Nephron (organoid): Measurements from ENCODE around the gene EPHA7.
A peak's percentile ranks its signal among the peaks of the same experiment; 100 is the strongest.

Experiments
- H3K27ac Mint-ChIP-seq, 3 experiments: 2 replicates each; pipeline ENCODE4 v1.8.0; 2020; ENCODE audit warnings: mixed read lengths in 3 of 3, mild to moderate bottlenecking in 2 of 3, moderate library complexity in 1 of 3
- H3K27me3 Mint-ChIP-seq: 2 replicates; pipeline ENCODE4 v1.8.0; 2021; ENCODE audit warnings: low read depth, mild to moderate bottlenecking, moderate library complexity, mixed read lengths
- H3K36me3 Mint-ChIP-seq: 2 replicates; pipeline ENCODE4 v1.8.0; 2020; ENCODE audit warnings: low read depth, mixed read lengths
- H3K4me1 Mint-ChIP-seq: 2 replicates; pipeline ENCODE4 v1.8.0; 2020; ENCODE audit warnings: mixed read lengths
- H3K4me3 Mint-ChIP-seq, 3 experiments: 2 replicates each; pipeline ENCODE4 v1.8.0; 2020; ENCODE audit warnings: mild to moderate bottlenecking in 3 of 3, mixed read lengths in 3 of 3, moderate library complexity in 2 of 3
- H3K9me3 Mint-ChIP-seq: 2 replicates; pipeline ENCODE4 v1.8.0; 2020; ENCODE audit warnings: mixed read lengths
- CTCF ChIP-seq, 3 experiments: fragments of 200-600 bp; sonication (generic); IDR thresholded peaks; one replicate each; pipeline ENCODE4 v1.5.0; 2021; ENCODE audit warnings: antibody characterized with exemption in 3 of 3; ENCODE audit not compliant: unreplicated experiment in 3 of 3

The EPHA7 gene

GRCh38 chr6:93418408-93419303, 703 bp downstream of the EPHA7 start:
- Mint-ChIP-seq H3K4me3 (peak overlapping the region; percentile 87 to 98 (median 95)), H3K27me3 (peaks cover 3% of the 10 kb centered on the region), H3K36me3 (no peaks in the 10 kb centered on the region), H3K4me1 (peaks cover 13% of the 10 kb centered on the region), H3K9me3 (no peaks in the 10 kb centered on the region), H3K27ac (peak overlapping the region; percentile 97 to 99 (median 98))
- peak in 1 of 3 experiments; percentile 34 for TF ChIP-seq CTCF (IDR thresholded peaks at IDR 0.05; ENCODE audit: unreplicated experiment in 3 of 3)

GRCh38 chr6:93418033-93418407, 1.3 kb downstream of the EPHA7 start:
- H3K27me3 Mint-ChIP-seq, result peaks cover 3% of the 10 kb centered on the region
- TF ChIP-seq CTCF (IDR thresholded peaks at IDR 0.05; ENCODE audit: unreplicated experiment in 3 of 3), result no peak

GRCh38 chr6:93417421-93418013, 1.8 kb downstream of the EPHA7 start:
- no peaks in the 10 kb centered on the region for H3K36me3 Mint-ChIP-seq

More at GRCh38 chr6:93418033-93418407, 1.3 kb downstream of the EPHA7 start:
- peak overlapping the region; percentile 48 to 99 (median 91) for H3K27ac Mint-ChIP-seq
- H3K36me3 Mint-ChIP-seq, result no peaks in the 10 kb centered on the region
- peak overlapping the region; percentile 87 to 95 (median 95) for H3K4me3 Mint-ChIP-seq
- no peaks in the 10 kb centered on the region for H3K9me3 Mint-ChIP-seq
- peaks cover 13% of the 10 kb centered on the region for H3K4me1 Mint-ChIP-seq

GRCh38 chr6:93416571-93417420, 2.6 kb downstream of the EPHA7 start:
- Mint-ChIP-seq H3K4me1 (peaks cover 13% of the 10 kb centered on the region), H3K4me3 (peak overlapping the region; percentile 87 to 95 (median 95)), H3K27me3 (peaks cover 3% of the 10 kb centered on the region), H3K27ac (peak overlapping the region; percentile 48 to 99 (median 91)), H3K36me3 (no peaks in the 10 kb centered on the region), H3K9me3 (no peaks in the 10 kb centered on the region)
- no peak for TF ChIP-seq CTCF (IDR thresholded peaks at IDR 0.05; ENCODE audit: unreplicated experiment in 3 of 3)

More at GRCh38 chr6:93417421-93418013, 1.8 kb downstream of the EPHA7 start:
- peak overlapping the region; percentile 87 to 95 (median 95) for H3K4me3 Mint-ChIP-seq
- H3K4me1 Mint-ChIP-seq, result peaks cover 13% of the 10 kb centered on the region
- H3K27me3 Mint-ChIP-seq, result peaks cover 3% of the 10 kb centered on the region
- H3K9me3 Mint-ChIP-seq, result no peaks in the 10 kb centered on the region
- H3K27ac Mint-ChIP-seq, result peak overlapping the region; percentile 48 to 99 (median 91)
- peak; percentile 16 to 21 (median 19) for TF ChIP-seq CTCF (IDR thresholded peaks at IDR 0.05; ENCODE audit: unreplicated experiment in 3 of 3)

- TF ChIP-seq CTCF (IDR thresholded peaks at IDR 0.05; ENCODE audit: unreplicated experiment in 3 of 3), result no peak
These were observed 6.2 kb downstream of the EPHA7 start for GRCh38 chr6:93413190-93413589.

More at GRCh38 chr6:93413190-93413589, 6.2 kb downstream of the EPHA7 start:
- no peak overlapping the region for H3K27ac Mint-ChIP-seq
- no peaks in the 10 kb centered on the region for H3K4me1 Mint-ChIP-seq
- peaks cover 3% of the 10 kb centered on the region for H3K27me3 Mint-ChIP-seq
- peaks cover 21% of the 10 kb centered on the region for H3K36me3 Mint-ChIP-seq
- H3K4me3 Mint-ChIP-seq, result no peak overlapping the region
- no peaks in the 10 kb centered on the region for H3K9me3 Mint-ChIP-seq
